Neural cell (in vitro differentiated cells): ENCODE results near the gene RAPGEF5. TPM values are rescaled to one million over a fixed set of nuclear protein-coding genes. Genes with fewer than 3 reads are reported as not detected.

Experiments
- H2AFZ ChIP-seq: fragments of 200-600, 300-800 bp; sonication (generic), shearing (Covaris generic); 2 replicates; pipeline ENCODE4 v1.6.0; 2014; ENCODE audit warnings: low read depth, mild to moderate bottlenecking, antibody characterized with exemption, low read length, moderate library complexity
- H3F3A ChIP-seq: fragments of 200-600 bp; shearing (Covaris generic); 2 replicates; pipeline ENCODE4 v1.6.1; 2016; ENCODE audit warnings: mild to moderate bottlenecking, moderate library complexity, mixed read lengths, antibody characterized with exemption, low read length; ENCODE audit not compliant: insufficient read depth, poor library complexity, severe bottlenecking
- H3K27ac ChIP-seq: fragments of 200-600, 300-800 bp; sonication (generic), shearing (Covaris generic); 2 replicates; pipeline ENCODE4 v1.5.1; 2014; ENCODE audit warnings: mild to moderate bottlenecking, low read length, moderate library complexity
- H3K27me3 ChIP-seq: fragments of 300-800, 200-600 bp; sonication (generic), shearing (Covaris generic); 2 replicates; pipeline ENCODE4 v1.6.0; 2014; ENCODE audit warnings: mild to moderate bottlenecking, low read depth, low read length, moderate library complexity; ENCODE audit not compliant: insufficient read depth
- H3K36me3 ChIP-seq: fragments of 300-800, 200-600 bp; sonication (generic), shearing (Covaris generic); 2 replicates; pipeline ENCODE4 v1.5.1; 2014; ENCODE audit warnings: mild to moderate bottlenecking, antibody characterized with exemption, low read length, moderate library complexity; ENCODE audit not compliant: insufficient read depth
- H3K4me2 ChIP-seq: fragments of 300-800, 200-600 bp; sonication (generic), shearing (Covaris generic); 2 replicates; pipeline ENCODE4 v1.6.0; 2014; ENCODE audit warnings: mild to moderate bottlenecking, low read length
- H3K4me3 ChIP-seq: fragments of 300-800, 200-600 bp; sonication (generic), shearing (Covaris generic); 2 replicates; pipeline ENCODE4 v1.5.1; 2014; ENCODE audit warnings: mild to moderate bottlenecking, low read length, moderate library complexity
- H3K79me2 ChIP-seq: fragments of 200-600 bp; shearing (Covaris generic); replicated peaks from 2 replicates; pipeline ENCODE4 v1.6.0; 2014; ENCODE audit warnings: mild to moderate bottlenecking, low read length, moderate library complexity; ENCODE audit not compliant: insufficient read depth
- H3K9ac ChIP-seq: fragments of 300-800, 200-600 bp; sonication (generic), shearing (Covaris generic); 2 replicates; pipeline ENCODE4 v1.6.1; 2016; ENCODE audit warnings: mild to moderate bottlenecking, low read length, mixed read lengths
- H3K9me2 ChIP-seq: fragments of 200-600 bp; shearing (Covaris generic); 2 replicates; pipeline ENCODE4 v1.6.1; 2016; ENCODE audit warnings: mild to moderate bottlenecking, low read length, mixed read lengths; ENCODE audit not compliant: insufficient read depth
- H3K9me3 ChIP-seq: fragments of 200-600, 300-800 bp; sonication (generic), shearing (Covaris generic); 2 replicates; pipeline ENCODE4 v1.6.1; 2016; ENCODE audit warnings: mild to moderate bottlenecking, mixed run types, low read length, moderate library complexity, mixed read lengths
- H4K20me1 ChIP-seq: fragments of 200-600 bp; shearing (Covaris generic); 2 replicates; pipeline ENCODE4 v1.6.1; 2016; ENCODE audit warnings: mild to moderate bottlenecking, mixed run types; ENCODE audit not compliant: insufficient read depth
- CTCF ChIP-seq: fragments of 450-650 bp; IDR thresholded peaks from 2 replicates; pipeline ENCODE4 v1.5.1; 2014; ENCODE audit warnings: antibody characterized with exemption, mild to moderate bottlenecking, moderate library complexity; ENCODE audit not compliant: poor library complexity, severe bottlenecking
- EP300 ChIP-seq: fragments of 450-650 bp; conservative IDR thresholded peaks from 2 replicates; pipeline ENCODE4 v1.6.1; 2014; ENCODE audit warnings: antibody characterized with exemption, mild to moderate bottlenecking, moderate library complexity; ENCODE audit not compliant: poor library complexity, severe bottlenecking
- EZH2 ChIP-seq: fragments of 200-600, 300-800 bp; shearing (Covaris generic), sonication (generic); IDR thresholded peaks from 2 replicates; pipeline ENCODE4 v1.6.1; 2014; ENCODE audit warnings: antibody characterized with exemption, low read length, borderline replicate concordance, mild to moderate bottlenecking; ENCODE audit not compliant: insufficient read depth, poor library complexity, severe bottlenecking
- MXI1 ChIP-seq: fragments of 450-650 bp; conservative IDR thresholded peaks from 2 replicates; pipeline ENCODE4 v1.6.1; 2014; ENCODE audit warnings: antibody characterized with exemption, mild to moderate bottlenecking; ENCODE audit not compliant: poor library complexity, severe bottlenecking
- POLR2AphosphoS5 ChIP-seq: IDR thresholded peaks from 2 replicates; pipeline ENCODE4 v1.6.1; 2012
- RAD21 ChIP-seq: fragments of 450-650 bp; conservative IDR thresholded peaks from 2 replicates; pipeline ENCODE4 v1.6.1; 2014; ENCODE audit warnings: antibody characterized with exemption, mild to moderate bottlenecking, moderate library complexity
- REST ChIP-seq: IDR thresholded peaks from 2 replicates; pipeline ENCODE4 v1.6.1; 2012; ENCODE audit warnings: borderline replicate concordance
- SMC3 ChIP-seq: fragments of 450-650 bp; conservative IDR thresholded peaks from 2 replicates; pipeline ENCODE4 v1.6.1; 2014; ENCODE audit warnings: antibody characterized with exemption, mild to moderate bottlenecking, moderate library complexity; ENCODE audit not compliant: poor library complexity
- TAF1 ChIP-seq: IDR thresholded peaks from 2 replicates; pipeline ENCODE4 v1.6.1; 2012; ENCODE audit warnings: low read depth
- polyA plus RNA-seq: library from polyadenylated mRNA; depleted of rRNA; stranded (reverse); fragments of >200 nt; gene quantifications from 2 replicates; pipeline ENCODE4 v1.2.3, GENCODE V29; 2014

RAPGEF5 gene
- polyA plus RNA-seq, 1 donor from 2014 or later: 48.0 TPM

- Histone ChIP-seq H3K4me3 (peak overlapping the region; percentile 59), H3K9me3 (no peaks in the 10 kb centered on the region), H3K36me3 (no peaks in the 10 kb centered on the region), H3K9me2 (no peaks in the 10 kb centered on the region), H3K79me2 (no peaks in the 10 kb centered on the region), H4K20me1 (no peaks in the 10 kb centered on the region), H3K27me3 (peaks cover 18% of the 10 kb centered on the region), H2AFZ (no peak overlapping the region), H3K27ac (no peak overlapping the region), H3K9ac (peak overlapping the region; percentile 41), H3K4me2 (no peak overlapping the region), H3F3A (no peaks in the 10 kb centered on the region)
- TF ChIP-seq POLR2AphosphoS5 (no peak), CTCF (no peak), SMC3 (no peak), EP300 (no peak), REST (no peak), EZH2 (no peak), MXI1 (no peak), RAD21 (no peak), TAF1 (no peak)
Observed at GRCh38 chr7:22357311-22358175, 589 bp upstream of the RAPGEF5 start.

- Histone ChIP-seq H3K27me3 (peaks cover 18% of the 10 kb centered on the region), H3K4me2 (no peak overlapping the region), H3K36me3 (no peaks in the 10 kb centered on the region), H3K4me3 (peak overlapping the region; percentile 62), H3F3A (no peaks in the 10 kb centered on the region), H3K9me3 (no peaks in the 10 kb centered on the region), H3K79me2 (no peaks in the 10 kb centered on the region), H3K9me2 (no peaks in the 10 kb centered on the region), H4K20me1 (no peaks in the 10 kb centered on the region), H3K9ac (peak overlapping the region; percentile 41), H2AFZ (no peak overlapping the region), H3K27ac (no peak overlapping the region)
- TF ChIP-seq EZH2 (no peak), MXI1 (no peak), TAF1 (no peak)
Observed at GRCh38 chr7:22356010-22356691, 803 bp downstream of the RAPGEF5 start.
